ENCODE data around the gene TBCD. TPM values are rescaled to one million over a fixed set of nuclear protein-coding genes. Genes with fewer than 3 reads are reported as not detected.

The TBCD gene
- total RNA-seq, 2 experiments from 2014 or later: 87.8 to 145 TPM

DNA sequence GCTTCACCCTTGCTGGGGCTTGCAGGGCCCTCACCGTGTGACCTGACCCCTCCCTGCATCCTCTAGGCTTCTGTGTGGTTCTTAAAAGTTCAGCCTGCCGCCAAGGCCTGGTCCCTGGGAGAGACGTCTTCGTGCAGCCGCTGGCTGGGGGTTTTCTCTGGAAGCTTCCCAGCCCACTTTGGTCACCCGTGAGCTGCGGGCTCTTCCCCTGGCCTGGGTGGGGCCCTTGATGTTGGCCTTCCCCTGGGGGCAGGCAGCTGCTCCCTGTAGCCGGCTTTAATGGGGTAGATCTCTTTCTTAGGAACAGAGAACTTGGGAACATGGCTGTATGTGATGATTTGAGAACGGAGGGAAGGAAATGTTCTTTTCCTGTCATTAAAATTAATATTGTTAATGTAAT, 55.2 kb downstream of the TBCD start:
- no peaks in the 10 kb centered on the region for H3K9me3 ChIP-seq (ENCODE audit: low read length)
- intact Hi-C loops (cut with micrococcal nuclease; ENCODE audit: unreplicated experiment): no loop called here
- no peaks in the 10 kb centered on the region for H3K4me1 ChIP-seq (ENCODE audit: insufficient read depth, low read length, poor library complexity, severe bottlenecking)
- no peaks in the 10 kb centered on the region for H3K79me2 ChIP-seq (ENCODE audit: insufficient read depth, low read depth, low read length)
- H3K4me2 ChIP-seq (ENCODE audit: low read length): no peak overlapping the region
- no TSS peak for BruUV-seq (replicated peaks)
- no peak overlapping the region for H2AFZ ChIP-seq (ENCODE audit: low read length)
- CTCF ChIA-PET (ENCODE audit: unreplicated experiment): no interaction called here
- no peak for DNase-seq (ENCODE audit: low spot score)
- H3K27ac ChIP-seq (ENCODE audit: low read depth, low read length, poor library complexity, severe bottlenecking): no peak overlapping the region
- no peak overlapping the region for H3K4me3 ChIP-seq (ENCODE audit: low read depth, low read length, poor library complexity, severe bottlenecking)
- no peak for TF ChIP-seq EZH2phosphoT487 (IDR thresholded peaks at IDR 0.05; ENCODE audit: borderline replicate concordance, low read depth, low read length)
- no peaks in the 10 kb centered on the region for H4K20me1 ChIP-seq (ENCODE audit: insufficient read depth, low read length)
- POLR2A ChIA-PET: no interaction called here
- H3K36me3 ChIP-seq (ENCODE audit: insufficient read depth, low read length): peaks cover 59% of the 10 kb centered on the region
- H3K9me2 ChIP-seq (ENCODE audit: insufficient read depth, low read length): no peaks in the 10 kb centered on the region

GRCh38 chr17:82807562-82807961, 55.7 kb downstream of the TBCD start:
- no peak overlapping the region for H3K27ac ChIP-seq (ENCODE audit: low read depth, low read length, poor library complexity, severe bottlenecking)
- ChIA-PET CTCF (ENCODE audit: unreplicated experiment) (no interaction called here), POLR2A (no interaction called here)
- H3K79me2 ChIP-seq (ENCODE audit: insufficient read depth, low read depth, low read length): no peaks in the 10 kb centered on the region
- H4K20me1 ChIP-seq (ENCODE audit: insufficient read depth, low read length): no peaks in the 10 kb centered on the region
- TF ChIP-seq CTCF (conservative IDR thresholded peaks at IDR 0.05; ENCODE audit: low read length): no peak
- TF ChIP-seq EZH2phosphoT487 (IDR thresholded peaks at IDR 0.05; ENCODE audit: borderline replicate concordance, low read depth, low read length): no peak
- no peak overlapping the region for H3K4me2 ChIP-seq (ENCODE audit: low read length)
- no TSS peak for BruUV-seq (replicated peaks)
- no peak for DNase-seq (ENCODE audit: low spot score)
- no peak overlapping the region for H2AFZ ChIP-seq (ENCODE audit: low read length)
- H3K4me1 ChIP-seq (ENCODE audit: insufficient read depth, low read length, poor library complexity, severe bottlenecking): no peaks in the 10 kb centered on the region
- no peaks in the 10 kb centered on the region for H3K9me2 ChIP-seq (ENCODE audit: insufficient read depth, low read length)
- peaks cover 56% of the 10 kb centered on the region for H3K36me3 ChIP-seq (ENCODE audit: insufficient read depth, low read length)
- intact Hi-C loops (cut with micrococcal nuclease; ENCODE audit: unreplicated experiment): no loop called here
- no peaks in the 10 kb centered on the region for H3K9me3 ChIP-seq (ENCODE audit: low read length)
- no peak overlapping the region for H3K4me3 ChIP-seq (ENCODE audit: low read depth, low read length, poor library complexity, severe bottlenecking)

DNA sequence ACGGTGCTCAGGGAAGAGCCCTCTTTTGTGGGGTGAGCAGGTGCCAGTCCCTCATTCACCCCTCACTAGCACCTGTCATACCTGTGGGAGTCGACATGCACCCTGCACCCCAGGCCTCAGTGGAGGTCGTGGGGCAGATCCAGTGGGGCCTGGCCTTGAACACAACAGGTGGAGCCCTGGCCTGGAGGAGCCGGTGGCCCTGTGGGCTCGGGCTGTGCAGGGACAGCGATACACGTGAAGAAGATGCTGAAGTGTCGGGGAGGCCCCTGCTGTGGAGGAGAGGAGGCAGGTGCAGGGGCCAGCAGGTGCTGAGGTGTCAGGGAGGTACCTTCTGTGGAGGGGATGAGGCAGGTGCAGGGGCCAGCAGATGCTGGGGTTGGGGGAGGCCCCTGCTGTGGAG, 56.1 kb downstream of the TBCD start:
- H3K4me1 ChIP-seq (ENCODE audit: insufficient read depth, low read length, poor library complexity, severe bottlenecking): no peaks in the 10 kb centered on the region
- no peaks in the 10 kb centered on the region for H3K9me3 ChIP-seq (ENCODE audit: low read length)
- intact Hi-C loops (cut with micrococcal nuclease; ENCODE audit: unreplicated experiment): no loop called here
- H3K4me2 ChIP-seq (ENCODE audit: low read length): no peak overlapping the region
- TF ChIP-seq CTCF (conservative IDR thresholded peaks at IDR 0.05; ENCODE audit: low read length) (no peak), EZH2phosphoT487 (IDR thresholded peaks at IDR 0.05; ENCODE audit: borderline replicate concordance, low read depth, low read length) (no peak)
- no TSS peak for BruUV-seq (replicated peaks)
- DNase-seq (ENCODE audit: low spot score): no peak
- CTCF ChIA-PET (ENCODE audit: unreplicated experiment): no interaction called here
- H2AFZ ChIP-seq (ENCODE audit: low read length): no peak overlapping the region
- POLR2A ChIA-PET: no interaction called here
- no peaks in the 10 kb centered on the region for H4K20me1 ChIP-seq (ENCODE audit: insufficient read depth, low read length)
- H3K27ac ChIP-seq (ENCODE audit: low read depth, low read length, poor library complexity, severe bottlenecking): peak overlapping the region; percentile 16
- H3K36me3 ChIP-seq (ENCODE audit: insufficient read depth, low read length): peaks cover 56% of the 10 kb centered on the region
- H3K4me3 ChIP-seq (ENCODE audit: low read depth, low read length, poor library complexity, severe bottlenecking): no peak overlapping the region
- H3K9me2 ChIP-seq (ENCODE audit: insufficient read depth, low read length): no peaks in the 10 kb centered on the region
- H3K79me2 ChIP-seq (ENCODE audit: insufficient read depth, low read depth, low read length): no peaks in the 10 kb centered on the region

Data from OCI-LY7 (cell line).